ENCODE measurements around the gene PLA2G4B.

GRCh38 chr15:41897363-41897799, 58.7 kb downstream of the PLA2G4B start:
- TF ChIP-seq POLR2A (IDR thresholded peaks at IDR 0.05): no peak
- TF ChIP-seq, protein P1, sequence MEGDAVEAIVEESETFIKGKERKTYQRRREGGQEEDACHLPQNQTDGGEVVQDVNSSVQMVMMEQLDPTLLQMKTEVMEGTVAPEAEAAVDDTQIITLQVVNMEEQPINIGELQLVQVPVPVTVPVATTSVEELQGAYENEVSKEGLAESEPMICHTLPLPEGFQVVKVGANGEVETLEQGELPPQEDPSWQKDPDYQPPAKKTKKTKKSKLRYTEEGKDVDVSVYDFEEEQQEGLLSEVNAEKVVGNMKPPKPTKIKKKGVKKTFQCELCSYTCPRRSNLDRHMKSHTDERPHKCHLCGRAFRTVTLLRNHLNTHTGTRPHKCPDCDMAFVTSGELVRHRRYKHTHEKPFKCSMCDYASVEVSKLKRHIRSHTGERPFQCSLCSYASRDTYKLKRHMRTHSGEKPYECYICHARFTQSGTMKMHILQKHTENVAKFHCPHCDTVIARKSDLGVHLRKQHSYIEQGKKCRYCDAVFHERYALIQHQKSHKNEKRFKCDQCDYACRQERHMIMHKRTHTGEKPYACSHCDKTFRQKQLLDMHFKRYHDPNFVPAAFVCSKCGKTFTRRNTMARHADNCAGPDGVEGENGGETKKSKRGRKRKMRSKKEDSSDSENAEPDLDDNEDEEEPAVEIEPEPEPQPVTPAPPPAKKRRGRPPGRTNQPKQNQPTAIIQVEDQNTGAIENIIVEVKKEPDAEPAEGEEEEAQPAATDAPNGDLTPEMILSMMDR (IDR thresholded peaks at IDR 0.05): no peak

Measured in testis (tissue), 2 donors.